ENCODE results near the gene VMAC. TPM values are rescaled to one million over a fixed set of nuclear protein-coding genes. Genes with fewer than 3 reads are reported as not detected.

The VMAC gene
- total RNA-seq, 2 experiments from 2014 or later, result 5.1 to 7.0 TPM

DNA sequence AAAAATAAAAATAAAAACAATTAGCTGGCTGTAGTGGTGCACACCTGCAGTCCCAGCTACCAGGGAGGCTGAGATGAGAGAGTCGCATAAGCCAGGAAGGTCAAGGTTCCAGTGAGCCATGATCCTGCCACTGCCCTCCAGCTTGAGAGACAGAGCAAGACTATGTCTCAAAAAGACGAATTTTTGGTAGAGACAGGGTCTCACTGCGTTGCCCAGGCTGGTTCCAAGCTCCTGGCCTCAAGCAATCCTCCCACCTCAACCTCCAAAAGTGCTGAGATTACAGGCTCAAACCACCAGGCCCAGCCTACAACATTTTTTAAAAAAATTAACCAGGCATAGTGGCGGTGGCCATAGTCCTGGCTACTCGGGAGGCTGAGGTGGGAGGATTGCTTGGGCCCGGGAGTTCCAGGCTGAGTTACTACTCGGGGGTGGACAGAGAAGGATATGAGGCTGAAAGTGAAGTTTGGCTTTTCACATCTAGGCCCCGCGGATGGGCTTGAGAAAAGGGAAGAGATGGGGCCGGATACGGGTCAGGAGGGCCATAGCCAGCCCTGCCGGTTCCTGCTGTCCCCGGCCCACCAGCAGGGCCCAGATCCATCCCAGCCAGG lies 11.3 kb upstream of the VMAC start:
- H3K36me3 Mint-ChIP-seq, result no peaks in the 10 kb centered on the region
- peaks cover 3% of the 10 kb centered on the region for H3K27me3 Mint-ChIP-seq

DNA sequence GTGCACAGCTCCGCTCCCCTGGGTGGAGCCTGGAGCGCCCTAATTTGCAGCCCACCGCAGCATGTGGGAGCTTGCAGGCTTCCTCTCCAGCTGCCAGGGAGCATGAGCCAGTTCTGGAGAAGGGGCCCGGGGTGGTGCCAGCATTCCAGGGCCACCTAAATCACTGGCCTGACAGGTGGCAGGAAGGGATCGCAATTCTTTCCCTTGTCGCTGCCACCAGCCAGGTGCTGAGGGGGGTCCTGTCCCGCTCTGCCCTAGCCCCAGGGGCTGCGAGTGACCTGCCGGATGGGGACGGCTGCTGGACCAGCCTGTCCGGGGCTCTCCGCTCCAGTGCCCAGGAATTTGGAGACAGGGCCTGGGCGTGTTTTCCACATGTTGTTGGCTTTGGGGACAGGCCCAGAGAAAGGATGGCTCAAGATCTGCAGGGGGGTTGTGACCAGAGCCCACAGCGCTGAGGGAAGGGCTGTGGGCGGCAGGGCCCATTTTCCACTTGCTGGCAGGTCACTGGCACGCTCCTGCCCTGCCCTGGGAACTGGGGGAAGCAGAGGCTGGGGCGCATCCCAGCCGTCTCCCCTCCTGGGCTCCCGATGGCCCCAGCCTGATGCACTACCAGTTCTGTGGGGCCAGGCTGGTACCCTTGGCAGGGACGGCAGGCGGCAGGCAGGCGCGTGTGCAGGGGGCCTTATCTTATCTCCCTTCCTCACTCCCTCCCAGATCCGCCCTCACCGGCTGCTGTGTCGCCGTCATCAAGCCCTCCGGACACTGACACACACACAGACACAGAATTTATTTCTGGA lies 10.6 kb upstream of the VMAC start:
- Mint-ChIP-seq H3K36me3 (no peaks in the 10 kb centered on the region), H3K27me3 (peaks cover 3% of the 10 kb centered on the region)
- CTCF ChIA-PET, result interaction anchor here (1.5 to 1.6 kb wide), 2 partner anchors 10 to 90 kb away, joined by 5 to 7 read pairs; partner anchors contain the start of gene NDUFA11

More for the DNA sequence above, 11.3 kb upstream of the VMAC start:
- H3K27ac Mint-ChIP-seq, result no peak overlapping the region
- no peaks in the 10 kb centered on the region for H3K9me3 Mint-ChIP-seq (ENCODE audit: low read depth)
- no peaks in the 10 kb centered on the region for H3K4me1 Mint-ChIP-seq
- DNase-seq (no peak), ATAC-seq (no peak)
- CTCF ChIA-PET, result interaction anchor here (0.9 to 1.6 kb wide), 4 partner anchors 10 to 90 kb away, joined by 3 to 7 read pairs (median 4); partner anchors contain the start of genes FUT6 and NDUFA11
- no peak overlapping the region for H3K4me3 Mint-ChIP-seq

DNA sequence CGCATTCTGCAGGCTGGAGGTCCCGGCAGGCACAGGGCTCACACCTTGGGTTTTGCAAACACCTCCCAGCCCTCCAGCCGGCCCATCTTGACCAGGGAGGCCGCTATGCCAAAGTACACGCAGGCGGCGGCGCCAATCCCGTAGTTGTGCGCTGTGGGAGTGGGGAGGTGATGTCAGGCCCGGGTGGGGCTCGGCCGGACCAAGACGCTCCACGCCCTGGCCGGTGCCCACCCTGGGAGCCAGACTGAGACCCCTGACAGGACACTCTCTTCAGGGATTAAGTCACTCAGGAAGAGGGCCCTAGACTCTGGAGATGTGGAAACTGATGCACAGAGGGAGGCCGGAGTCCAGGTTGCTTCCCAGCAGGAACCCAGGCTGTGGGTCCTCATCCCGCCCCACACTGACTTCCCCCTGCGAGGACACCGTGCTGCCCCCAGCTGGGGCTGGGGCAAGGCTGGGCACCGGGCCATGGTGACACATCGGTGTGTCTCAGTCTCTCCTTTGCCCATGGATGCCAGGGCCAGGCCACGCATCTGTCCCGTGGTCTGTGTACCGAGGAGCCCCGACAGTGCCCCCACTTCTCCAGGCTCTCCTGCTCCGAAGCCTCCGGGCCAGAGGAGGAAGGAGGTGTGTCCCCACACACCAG lies 9.8 kb upstream of the VMAC start:
- DNase-seq (no peak), ATAC-seq (no peak)
- CTCF ChIA-PET, result interaction anchor here (0.9 kb wide), 1 partner anchor 91 kb away, joined by 3 read pairs; no protein-coding TSS in a partner anchor
- no peaks in the 10 kb centered on the region for H3K4me1 Mint-ChIP-seq
- H3K4me3 Mint-ChIP-seq, result no peak overlapping the region
- H3K27ac Mint-ChIP-seq, result no peak overlapping the region
- H3K36me3 Mint-ChIP-seq, result no peaks in the 10 kb centered on the region
- peaks cover 3% of the 10 kb centered on the region for H3K27me3 Mint-ChIP-seq
- H3K9me3 Mint-ChIP-seq (ENCODE audit: low read depth), result no peaks in the 10 kb centered on the region

More for the DNA sequence above, 10.6 kb upstream of the VMAC start:
- ATAC-seq, result no peak
- no peak for DNase-seq
- H3K9me3 Mint-ChIP-seq (ENCODE audit: low read depth), result no peaks in the 10 kb centered on the region
- H3K4me1 Mint-ChIP-seq, result no peaks in the 10 kb centered on the region
- no peak overlapping the region for H3K4me3 Mint-ChIP-seq
- H3K27ac Mint-ChIP-seq, result no peak overlapping the region

DNA sequence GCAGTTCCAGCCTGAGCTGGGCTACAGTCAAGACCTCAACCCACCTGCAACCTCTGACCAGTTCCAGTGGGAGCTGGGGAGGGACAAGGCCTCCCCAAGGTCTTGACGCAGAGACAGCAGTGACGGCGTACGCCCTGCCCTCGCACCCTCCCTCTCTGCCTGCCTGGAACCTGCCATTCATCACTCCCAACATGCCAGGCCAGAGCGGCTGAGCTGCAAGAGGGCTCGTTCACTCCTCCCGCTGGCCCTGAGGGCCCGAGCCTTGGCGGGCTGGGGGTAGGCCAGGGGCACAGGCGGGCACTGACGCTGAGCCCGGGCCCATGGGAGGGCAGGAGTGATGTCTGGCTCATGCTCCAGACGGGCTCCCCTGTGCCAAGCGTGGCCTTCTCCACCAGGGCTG lies 9.3 kb upstream of the VMAC start:
- H3K9me3 Mint-ChIP-seq (ENCODE audit: low read depth), result no peaks in the 10 kb centered on the region
- DNase-seq (no peak), ATAC-seq (no peak)
- H3K4me3 Mint-ChIP-seq, result no peak overlapping the region
- peaks cover 4% of the 10 kb centered on the region for H3K4me1 Mint-ChIP-seq
- H3K27me3 Mint-ChIP-seq, result peaks cover 3% of the 10 kb centered on the region
- no peaks in the 10 kb centered on the region for H3K36me3 Mint-ChIP-seq
- no peak overlapping the region for H3K27ac Mint-ChIP-seq
- CTCF ChIA-PET, result interaction anchor here (0.9 kb wide), 1 partner anchor 91 kb away, joined by 3 read pairs; no protein-coding TSS in a partner anchor

DNA sequence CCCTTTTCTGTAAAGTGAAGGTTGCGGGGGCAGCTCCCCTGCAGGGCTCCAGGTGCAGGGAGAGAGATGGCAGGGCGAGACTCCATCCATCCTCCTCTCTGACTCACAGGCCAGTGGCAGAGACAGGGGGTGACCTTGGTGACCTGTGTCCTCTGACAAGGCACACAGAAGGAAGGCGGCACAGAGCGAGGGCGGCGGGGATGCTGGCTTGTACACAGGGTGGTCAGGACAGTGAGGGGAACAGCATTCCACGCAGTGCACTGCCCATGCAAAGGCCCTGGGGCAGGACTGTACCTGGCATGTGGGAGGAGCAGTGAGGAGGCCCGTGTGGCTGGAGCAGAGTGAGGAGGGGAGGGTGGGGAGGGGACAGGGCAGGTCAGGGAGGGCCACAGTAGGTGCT lies 8.8 kb upstream of the VMAC start:
- no peak overlapping the region for H3K4me3 Mint-ChIP-seq
- H3K4me1 Mint-ChIP-seq, result peaks cover 4% of the 10 kb centered on the region
- no peak for DNase-seq
- peaks cover under 1% of the 10 kb centered on the region for H3K36me3 Mint-ChIP-seq
- CTCF ChIA-PET, result interaction anchor here (0.9 kb wide), 1 partner anchor 92 kb away, joined by 3 read pairs; no protein-coding TSS in a partner anchor
- H3K9me3 Mint-ChIP-seq (ENCODE audit: low read depth), result no peaks in the 10 kb centered on the region
- no peak for ATAC-seq
- H3K27me3 Mint-ChIP-seq, result peaks cover 3% of the 10 kb centered on the region
- H3K27ac Mint-ChIP-seq, result no peak overlapping the region

DNA sequence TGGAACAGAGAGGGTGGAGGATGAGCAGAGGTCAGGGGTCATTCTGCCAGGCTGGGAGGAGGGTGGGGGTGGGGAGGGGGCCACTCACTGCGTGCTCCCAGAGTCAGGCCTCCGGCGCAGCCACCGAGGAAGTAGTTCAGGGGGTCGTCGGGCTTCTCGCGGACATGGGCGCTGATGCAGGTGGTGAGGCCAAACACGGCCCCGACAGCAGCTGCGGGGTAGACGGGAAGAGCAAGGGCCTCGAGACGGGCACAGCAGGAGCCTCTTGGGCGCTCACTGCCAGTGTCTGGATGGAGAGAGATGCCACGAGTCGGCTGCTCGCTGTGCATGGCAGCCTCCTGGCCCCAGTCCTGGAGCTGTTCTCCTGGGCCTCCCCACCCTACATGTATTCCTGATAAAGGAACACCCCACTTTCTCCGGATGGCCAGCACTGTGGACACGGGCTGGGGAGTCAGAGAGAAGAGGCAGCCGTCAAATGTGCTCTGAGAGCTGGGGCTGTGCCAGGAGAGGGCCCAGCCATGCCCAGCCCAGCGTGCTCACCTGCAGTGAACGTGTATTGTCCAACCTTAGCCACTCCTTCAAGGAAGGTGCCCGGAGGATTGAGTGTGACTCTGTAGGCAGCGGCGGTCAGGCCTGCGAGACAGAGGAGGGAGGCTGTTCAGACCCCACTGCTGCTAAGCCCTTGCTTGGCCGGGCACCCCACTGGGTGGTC lies 8.2 kb upstream of the VMAC start:
- DNase-seq, result no peak
- H3K4me3 Mint-ChIP-seq, result no peak overlapping the region
- H3K27me3 Mint-ChIP-seq, result peaks cover 3% of the 10 kb centered on the region
- CTCF ChIA-PET, result interaction anchor here (1.0 kb wide), 1 partner anchor 92 kb away, joined by 5 read pairs; no protein-coding TSS in a partner anchor
- no peaks in the 10 kb centered on the region for H3K9me3 Mint-ChIP-seq (ENCODE audit: low read depth)
- ATAC-seq, result no peak
- H3K36me3 Mint-ChIP-seq, result peaks cover 5% of the 10 kb centered on the region
- H3K27ac Mint-ChIP-seq, result no peak overlapping the region
- peaks cover 11% of the 10 kb centered on the region for H3K4me1 Mint-ChIP-seq

DNA sequence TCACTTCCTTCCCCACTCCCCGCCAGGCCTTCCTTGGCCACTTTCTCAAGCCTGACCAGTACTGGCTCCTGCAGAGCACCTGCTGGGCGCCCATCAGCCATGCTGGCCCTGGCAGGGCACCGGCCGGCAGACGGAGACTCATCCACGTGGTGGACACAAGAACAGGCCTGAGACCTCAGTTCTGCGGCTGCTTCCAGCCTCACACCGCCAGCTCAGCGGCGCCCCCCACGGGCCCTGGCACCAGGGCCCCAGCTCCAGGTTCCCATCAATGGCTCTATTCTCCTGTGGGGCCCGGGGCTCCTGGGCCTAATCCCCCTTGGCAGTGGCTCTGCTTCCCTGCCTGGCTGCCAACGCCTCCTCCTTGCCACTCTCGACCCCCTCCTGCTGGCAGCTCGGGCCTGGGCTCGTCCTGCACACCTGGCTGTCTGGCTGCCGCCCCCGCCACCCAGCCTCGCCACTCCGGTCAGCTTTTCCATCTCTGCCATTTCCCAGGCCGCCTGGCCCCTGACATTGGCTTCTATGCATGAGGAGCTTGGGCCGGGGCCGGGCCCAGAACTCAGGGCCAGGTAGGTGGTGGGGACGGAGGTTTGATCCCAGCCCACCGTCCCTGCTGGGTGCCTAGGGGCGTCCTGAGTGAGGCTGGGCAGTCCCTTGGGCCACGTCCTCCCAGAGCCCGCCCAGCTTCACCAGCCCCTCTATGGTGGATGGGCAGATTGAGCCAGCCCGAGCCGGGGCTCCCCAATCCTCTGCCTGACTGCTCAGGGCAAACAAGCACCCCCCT lies 7.3 kb upstream of the VMAC start:
- ATAC-seq (no peak), DNase-seq (no peak)
- Mint-ChIP-seq H3K27me3 (peaks cover under 1% of the 10 kb centered on the region), H3K27ac (no peak overlapping the region), H3K9me3 (ENCODE audit: low read depth) (no peaks in the 10 kb centered on the region), H3K4me3 (no peak overlapping the region), H3K4me1 (peaks cover 14% of the 10 kb centered on the region), H3K36me3 (peaks cover 5% of the 10 kb centered on the region)
- CTCF ChIA-PET, result interaction anchor here (1.0 kb wide), 1 partner anchor 93 kb away, joined by 5 read pairs; no protein-coding TSS in a partner anchor

DNA sequence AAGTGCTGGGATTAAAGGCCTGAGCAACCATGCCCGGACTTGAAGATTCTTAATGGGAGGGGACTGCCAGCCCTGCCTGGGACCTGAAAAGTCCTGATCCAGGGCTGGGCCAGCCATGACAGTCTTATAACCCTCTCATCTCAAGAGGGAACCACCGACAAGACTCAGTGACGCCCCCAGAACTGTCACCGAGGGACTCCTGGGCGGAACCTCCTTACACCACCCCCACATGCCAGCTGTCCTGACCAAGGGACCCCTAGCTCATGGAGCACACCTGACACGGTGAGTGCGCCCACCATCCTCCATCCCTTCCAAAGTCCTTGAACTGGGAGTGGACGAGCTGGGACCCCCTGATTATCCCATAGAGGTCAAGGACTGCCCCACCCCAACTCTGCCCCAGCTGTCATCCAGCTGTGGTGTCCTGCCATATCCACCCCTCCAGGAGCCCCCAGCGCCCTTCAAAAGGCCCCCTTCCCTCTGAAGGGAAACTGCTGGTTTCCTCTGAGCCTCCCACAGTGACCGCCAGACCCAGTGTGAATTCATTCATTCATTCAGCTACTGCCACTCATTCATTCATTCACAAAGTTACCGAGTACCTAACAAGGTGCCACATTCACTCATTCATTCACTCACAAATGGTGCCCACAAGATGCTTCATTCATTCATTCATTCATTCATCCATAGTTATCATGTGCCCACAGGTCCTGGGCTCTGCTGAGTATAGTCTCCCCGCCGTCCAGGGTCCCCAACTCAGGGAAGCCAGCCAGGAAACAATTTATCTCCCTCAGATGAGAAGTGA lies 4.7 kb upstream of the VMAC start:
- H3K9me3 Mint-ChIP-seq (ENCODE audit: low read depth), result no peaks in the 10 kb centered on the region
- CTCF ChIA-PET, result interaction anchor here (0.9 to 1.5 kb wide), 2 partner anchors 96 to 122 kb away, joined by 3 to 7 read pairs; no protein-coding TSS in a partner anchor
- no peak overlapping the region for H3K27ac Mint-ChIP-seq
- H3K27me3 Mint-ChIP-seq, result no peaks in the 10 kb centered on the region
- ATAC-seq (no peak), DNase-seq (no peak)
- no peak overlapping the region for H3K4me3 Mint-ChIP-seq
- H3K4me1 Mint-ChIP-seq, result peaks cover 19% of the 10 kb centered on the region
- peaks cover 10% of the 10 kb centered on the region for H3K36me3 Mint-ChIP-seq

DNA sequence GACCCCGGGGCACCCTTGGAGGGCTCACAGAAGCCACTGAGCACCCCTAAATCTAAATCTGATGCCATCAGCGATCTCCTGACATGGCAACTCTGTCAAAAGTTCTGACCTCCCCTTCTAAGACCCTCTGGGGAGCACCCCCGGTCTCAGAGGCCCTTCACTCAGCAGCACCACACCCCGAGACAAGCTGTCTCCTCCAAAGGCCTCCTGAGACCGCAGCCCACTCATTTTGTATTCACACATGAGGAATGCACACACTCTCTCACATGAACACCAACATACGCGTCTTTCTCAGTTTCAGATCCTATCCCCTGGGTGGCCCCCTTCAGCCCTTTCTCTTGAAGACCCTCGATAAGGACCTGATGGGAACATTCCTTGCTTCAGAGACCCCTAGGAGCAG lies 3.7 kb upstream of the VMAC start:
- Mint-ChIP-seq H3K27me3 (no peaks in the 10 kb centered on the region), H3K4me1 (peaks cover 22% of the 10 kb centered on the region), H3K4me3 (no peak overlapping the region), H3K9me3 (ENCODE audit: low read depth) (no peaks in the 10 kb centered on the region), H3K27ac (peak overlapping the region; percentile 25), H3K36me3 (peaks cover 10% of the 10 kb centered on the region)
- ATAC-seq, result no peak
- no peak for DNase-seq
- CTCF ChIA-PET, result interaction anchor here (0.9 to 1.5 kb wide), 2 partner anchors 97 to 121 kb away, joined by 3 to 7 read pairs; no protein-coding TSS in a partner anchor

DNA sequence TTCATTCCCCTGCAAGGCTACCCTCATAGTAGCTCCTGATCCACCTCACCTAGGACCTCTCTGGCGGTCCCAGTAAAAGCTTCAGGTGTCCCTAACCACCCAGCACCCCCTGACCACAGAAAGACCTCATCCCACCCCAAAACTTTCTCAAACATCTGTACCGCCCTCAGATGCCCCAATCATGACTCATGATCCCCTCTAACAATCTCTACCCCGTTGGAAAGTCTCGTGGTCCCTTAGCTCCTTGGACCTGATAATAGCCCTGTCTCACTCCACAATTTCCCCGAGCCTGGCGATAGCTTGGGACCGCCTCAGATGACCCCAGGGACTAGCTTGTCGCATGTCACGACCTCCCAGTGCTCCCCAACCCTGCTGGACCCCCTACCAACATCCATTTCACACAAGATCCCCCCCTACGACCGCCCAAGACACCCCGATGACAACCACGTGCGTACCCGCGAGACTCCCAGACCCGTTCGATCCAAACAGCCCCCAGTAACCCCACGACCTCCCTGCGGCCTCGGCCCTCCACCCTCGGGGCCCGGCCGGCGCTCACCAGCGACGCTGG lies 1.5 kb upstream of the VMAC start:
- no peaks in the 10 kb centered on the region for H3K9me3 Mint-ChIP-seq (ENCODE audit: low read depth)
- CTCF ChIA-PET, result interaction anchor here (0.7 to 4.2 kb wide), 9 partner anchors 10 to 223 kb away, joined by 3 to 50 read pairs (median 4); partner anchors contain the start of genes DUS3L and NRTN
- ATAC-seq (no peak), DNase-seq (no peak)
- H3K27ac Mint-ChIP-seq, result peak overlapping the region; percentile 99
- no peaks in the 10 kb centered on the region for H3K27me3 Mint-ChIP-seq
- H3K36me3 Mint-ChIP-seq, result peaks cover 11% of the 10 kb centered on the region
- H3K4me1 Mint-ChIP-seq, result peaks cover 33% of the 10 kb centered on the region
- peak overlapping the region; percentile 99 for H3K4me3 Mint-ChIP-seq

DNA sequence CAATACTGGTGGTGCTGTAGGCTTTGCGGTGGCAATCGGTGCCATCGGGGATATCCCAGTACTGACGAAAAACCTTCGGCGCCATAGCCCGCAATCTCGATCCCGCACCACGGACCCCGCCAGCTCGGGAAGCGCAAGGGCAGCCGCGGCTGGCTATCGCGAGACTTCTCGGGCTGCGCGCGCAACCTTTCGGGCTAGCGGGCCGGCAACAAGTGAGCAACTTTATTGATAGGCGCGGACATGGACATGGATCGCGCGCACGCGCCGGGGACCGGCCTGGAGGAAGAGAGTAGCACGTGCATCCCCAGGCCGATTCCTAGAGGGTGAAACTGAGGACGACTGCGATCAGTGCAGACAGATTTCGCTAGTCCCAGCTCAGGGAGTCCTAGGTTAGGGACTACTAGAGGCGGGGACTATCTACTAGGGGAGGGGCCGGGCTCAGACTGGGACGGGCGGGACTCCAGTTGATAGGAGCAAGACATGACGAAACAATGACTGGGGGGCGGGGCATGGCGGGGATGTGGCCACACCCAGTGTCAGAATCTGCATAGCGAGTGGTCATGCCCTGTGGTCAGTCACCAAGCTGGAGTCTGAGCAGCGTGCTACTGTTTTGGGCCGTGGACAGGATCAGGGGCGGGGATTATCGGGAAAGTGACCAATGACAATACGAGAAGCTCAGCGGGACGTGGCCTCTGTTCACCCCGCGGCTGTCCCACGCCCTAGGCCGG lies 884 bp upstream of the VMAC start, which contains the start of gene NDUFA11:
Gene NDUFA11 (minus strand): TSS at position 167 of the 728 bp plus-strand sequence. CDS start 82 bp downstream, at position 85.
- no peaks in the 10 kb centered on the region for H3K9me3 Mint-ChIP-seq (ENCODE audit: low read depth)

More for the DNA sequence above, 884 bp upstream of the VMAC start, which contains the start of gene NDUFA11:
- Mint-ChIP-seq H3K36me3 (peaks cover 11% of the 10 kb centered on the region), H3K27ac (peak within 1 kb of the TSS; percentile 99), H3K4me3 (peak within 1 kb of the TSS; percentile 99), H3K27me3 (no peaks in the 10 kb centered on the region), H3K4me1 (peaks cover 33% of the 10 kb centered on the region)
- peak; percentile 98 for DNase-seq
- ATAC-seq, result peak; percentile 60
- CTCF ChIA-PET, result interaction anchor here (0.7 to 4.2 kb wide), 12 partner anchors 10 to 222 kb away, joined by 3 to 50 read pairs (median 4); partner anchors contain the start of genes CATSPERD, DUS3L, NRTN and RPL36

Data from activated CD8-positive, alpha-beta memory T cell treated with anti-CD3 and anti-CD28 coated beads, Interleukin-2, amount 10 ng/mL, durations not matched to agents 7 days and 5 days (primary cell).